IMR-90 (cell line): ENCODE measurements around the gene SLX9. TPM values are rescaled to one million over a fixed set of nuclear protein-coding genes. Genes with fewer than 3 reads are reported as not detected.

ENCODE experiments used
- ATAC-seq: fragments of 200-7000 bp; cut with Tn5 transposase; 2 replicates; pipeline ENCODE4 v1.9.1; 2020; ENCODE audit warnings: low read depth, mild to moderate bottlenecking, moderate library complexity
- BruUV-seq: library from RNA; stranded (reverse); fragments of 400-500 nt; replicated peaks from 2 replicates; lab custom pipeline; 2021; lab: Mats Ljungman, UMichigan
- CTCF ChIA-PET: fragments of 300-600 bp; formaldehyde crosslinking; extraction: SDS; loops from one replicate; lab custom pipeline; 2021; ENCODE audit warnings: antibody characterized with exemption; lab: Yijun Ruan, JAX
- POLR2A ChIA-PET: fragments of 300-600 bp; sonication (Branson Sonifier 250); formaldehyde crosslinking; loops from one replicate; lab custom pipeline; 2022; ENCODE audit warnings: antibody characterized with exemption; ENCODE audit not compliant: unreplicated experiment; lab: Charles Lee
- DNase-seq: peaks from one replicate; pipeline ENCODE4 v3.0.0; 2013
- H2AFZ ChIP-seq: replicated peaks from 2 replicates; pipeline ENCODE3; 2013; ENCODE audit warnings: low read length, mild to moderate bottlenecking; ENCODE audit not compliant: poor library complexity
- H2AK5ac ChIP-seq: 2 replicates; pipeline ENCODE4 v1.6.1; 2013; ENCODE audit warnings: low read depth, low read length, inconsistent platforms
- H2AK9ac ChIP-seq: replicated peaks from 2 replicates; pipeline ENCODE3; 2013; ENCODE audit warnings: mild to moderate bottlenecking, low read depth, low read length, moderate library complexity; ENCODE audit not compliant: poor library complexity
- H2BK120ac ChIP-seq: 2 replicates; pipeline ENCODE4 v1.6.1; 2013; ENCODE audit warnings: low read depth, low read length, inconsistent platforms
- H2BK15ac ChIP-seq: 3 replicates; pipeline ENCODE4 v1.6.1; 2013; ENCODE audit warnings: low read depth, low read length, inconsistent platforms
- H2BK20ac ChIP-seq: 2 replicates; pipeline ENCODE4 v1.6.1; 2013; ENCODE audit warnings: low read depth, mild to moderate bottlenecking, inconsistent platforms, low read length, moderate library complexity
- H2BK5ac ChIP-seq: 2 replicates; pipeline ENCODE4 v1.6.1; 2013; ENCODE audit warnings: mild to moderate bottlenecking, low read depth, low read length, inconsistent platforms; ENCODE audit not compliant: poor library complexity, severe bottlenecking
- H3K14ac ChIP-seq: replicated peaks from 2 replicates; pipeline ENCODE4 v1.6.1; 2013; ENCODE audit warnings: low read depth, low read length, inconsistent platforms
- H3K18ac ChIP-seq: 2 replicates; pipeline ENCODE4 v1.6.1; 2013; ENCODE audit warnings: low read depth, low read length, control low read depth
- H3K23ac ChIP-seq: 2 replicates; pipeline ENCODE4 v1.6.1; 2013; ENCODE audit warnings: low read depth, low read length, inconsistent platforms
- H3K27ac ChIP-seq: 2 replicates; pipeline ENCODE4 v1.5.1; 2013; ENCODE audit warnings: mild to moderate bottlenecking, control low read depth, low read length; ENCODE audit not compliant: insufficient read depth
- H3K27me3 ChIP-seq: 2 replicates; pipeline ENCODE4 v1.6.1; 2013; ENCODE audit warnings: low read length; ENCODE audit not compliant: control insufficient read depth, insufficient read depth
- H3K36me3 ChIP-seq: 2 replicates; pipeline ENCODE4 v1.6.1; 2013; ENCODE audit warnings: low read length, mixed read lengths; ENCODE audit not compliant: control insufficient read depth, insufficient read depth
- H3K4ac ChIP-seq: 2 replicates; pipeline ENCODE4 v1.6.1; 2013; ENCODE audit warnings: low read depth, low read length, inconsistent platforms
- H3K4me1 ChIP-seq: 2 replicates; pipeline ENCODE4 v1.6.1; 2013; ENCODE audit warnings: low read length, mixed read lengths; ENCODE audit not compliant: control insufficient read depth, insufficient read depth
- H3K4me2 ChIP-seq: 2 replicates; pipeline ENCODE4 v1.6.1; 2013; ENCODE audit warnings: low read depth, mild to moderate bottlenecking, control low read depth, low read length, moderate library complexity
- H3K4me3 ChIP-seq: 2 replicates; pipeline ENCODE4 v1.5.1; 2013; ENCODE audit warnings: low read depth, mild to moderate bottlenecking, control low read depth, low read length, moderate library complexity; ENCODE audit not compliant: insufficient read depth
- H3K56ac ChIP-seq: 2 replicates; pipeline ENCODE4 v1.6.1; 2013; ENCODE audit warnings: low read length, inconsistent platforms; ENCODE audit not compliant: insufficient read depth; ENCODE audit errors: extremely low read depth
- H3K79me1 ChIP-seq, 2 experiments: 2 replicates each; pipeline ENCODE4 v1.6.1; 2013; ENCODE audit warnings: low read length in 2 of 2, inconsistent platforms in 1 of 2, low read depth in 1 of 2
- H3K9ac ChIP-seq: 2 replicates; pipeline ENCODE4 v1.6.1; 2013; ENCODE audit warnings: low read depth, low read length, control low read depth
- H3K9me1 ChIP-seq: 2 replicates; pipeline ENCODE4 v1.6.1; 2013; ENCODE audit warnings: low read length, inconsistent platforms; ENCODE audit not compliant: insufficient read depth
- H3K9me3 ChIP-seq: 2 replicates; pipeline ENCODE4 v1.6.1; 2013; ENCODE audit warnings: low read length; ENCODE audit not compliant: control insufficient read depth, insufficient read depth
- H4K20me1 ChIP-seq: 2 replicates; pipeline ENCODE4 v1.6.1; 2013; ENCODE audit warnings: low read length, inconsistent platforms; ENCODE audit not compliant: insufficient read depth
- H4K5ac ChIP-seq: 2 replicates; pipeline ENCODE4 v1.6.1; 2013; ENCODE audit warnings: mild to moderate bottlenecking, low read depth, low read length, control low read depth
- H4K8ac ChIP-seq, 2 experiments: 2 replicates each; pipeline ENCODE4 v1.6.1; 2013; ENCODE audit warnings: low read depth in 2 of 2, low read length in 2 of 2, control low read depth in 1 of 2, inconsistent platforms in 1 of 2
- H4K91ac ChIP-seq: 2 replicates; pipeline ENCODE4 v1.6.1; 2013; ENCODE audit warnings: low read depth, low read length, inconsistent platforms; ENCODE audit not compliant: insufficient read depth
- BHLHE40 ChIP-seq: fragments of 150-350 bp; IDR thresholded peaks from 2 replicates; pipeline ENCODE4 v1.6.1; 2016; ENCODE audit warnings: mild to moderate bottlenecking, low read depth, low read length
- CEBPB ChIP-seq: IDR thresholded peaks from 2 replicates; pipeline ENCODE4 v1.6.1; 2012; ENCODE audit warnings: low read depth, low read length, improper control_type of control experiment
- CHD1 ChIP-seq: IDR thresholded peaks from 2 replicates; pipeline ENCODE4 v1.6.1; 2012; ENCODE audit warnings: low read depth, low read length, improper control_type of control experiment
- CTCF ChIP-seq: conservative IDR thresholded peaks from 2 replicates; pipeline ENCODE4 v1.5.1; 2012; ENCODE audit warnings: mild to moderate bottlenecking, low read depth, low read length, improper control_type of control experiment
- ELK1 ChIP-seq: fragments of 150-350 bp; IDR thresholded peaks from 2 replicates; pipeline ENCODE4 v1.6.1; 2016; ENCODE audit warnings: low read depth, mild to moderate bottlenecking, low read length, moderate library complexity, borderline replicate concordance
- FOS ChIP-seq: fragments of 150-350 bp; IDR thresholded peaks from 2 replicates; pipeline ENCODE4 v1.6.1; 2016; ENCODE audit warnings: low read depth, low read length
- MAFK ChIP-seq: IDR thresholded peaks from 2 replicates; pipeline ENCODE4 v1.6.1; 2012; ENCODE audit warnings: low read depth, low read length, improper control_type of control experiment
- MAZ ChIP-seq: IDR thresholded peaks from 2 replicates; pipeline ENCODE4 v1.6.1; 2012; ENCODE audit warnings: low read depth, mild to moderate bottlenecking, low read length, improper control_type of control experiment, moderate library complexity, borderline replicate concordance
- MXI1 ChIP-seq: IDR thresholded peaks from 2 replicates; pipeline ENCODE4 v1.6.1; 2012; ENCODE audit warnings: low read depth, mild to moderate bottlenecking, low read length, moderate library complexity, borderline replicate concordance
- NFE2L2 ChIP-seq: fragments of 150-350 bp; IDR thresholded peaks from 2 replicates; pipeline ENCODE4 v1.6.1; 2016; ENCODE audit warnings: low read depth, mild to moderate bottlenecking, low read length
- POLR2A ChIP-seq: IDR thresholded peaks from 2 replicates; pipeline ENCODE4 v1.6.1; 2012; ENCODE audit warnings: mild to moderate bottlenecking, low read depth, low read length
- RAD21 ChIP-seq: IDR thresholded peaks from 2 replicates; pipeline ENCODE4 v1.6.1; 2012; ENCODE audit warnings: low read length, improper control_type of control experiment
- RCOR1 ChIP-seq: IDR thresholded peaks from 2 replicates; pipeline ENCODE4 v1.6.1; 2012; ENCODE audit warnings: mild to moderate bottlenecking, low read length, improper control_type of control experiment; ENCODE audit not compliant: insufficient replicate concordance
- SMC3 ChIP-seq: fragments of 150-350 bp; IDR thresholded peaks from 2 replicates; pipeline ENCODE4 v1.6.1; 2016; ENCODE audit warnings: low read depth, mild to moderate bottlenecking, antibody characterized with exemption, low read length, moderate library complexity
- USF2 ChIP-seq: fragments of 150-350 bp; IDR thresholded peaks from 2 replicates; pipeline ENCODE4 v1.6.1; 2017; ENCODE audit warnings: mild to moderate bottlenecking, antibody characterized with exemption, low read length, low read depth
- WGBS, 2 experiments: methylation state at CpG; one replicate each; pipeline versions ENCODE4 v1.1.5 to v1.1.7; 2013; ENCODE audit warnings: missing lambda C conversion rate in 2 of 2; ENCODE audit not compliant: insufficient read length in 1 of 2; ENCODE audit errors: extremely low coverage in 2 of 2; 5-methylcytosine and 5-hydroxymethylcytosine counted together
- dilution Hi-C: fragments of 300-500 bp; cut with HindIII; formaldehyde crosslinking; loops from one replicate; pipeline ENCODE4 v1.14.3; 2018; ENCODE audit warnings: low sequenced_read_pairs; ENCODE audit not compliant: unreplicated experiment
- in situ Hi-C: fragments of 300-500 bp; cut with MboI; formaldehyde crosslinking; loops from 3 replicates; pipeline ENCODE4 v1.14.3; 2019; ENCODE audit warnings: low sequenced_read_pairs, inconsistent platforms, mixed read lengths
- intact Hi-C: fragments of 100-400 bp; cut with micrococcal nuclease; formaldehyde crosslinking; loops from 2 replicates; pipeline ENCODE4 v1.10.0; 2022
- polyA plus RNA-seq, 3 experiments: library from polyadenylated mRNA; depleted of rRNA; stranded (reverse); fragments of >200 nt; gene quantifications; 2 replicates each; pipeline ENCODE4 v1.2.3, GENCODE V29; 2012; ENCODE audit warnings: low replicate concordance in 1 of 3
- total RNA-seq: library from RNA; depleted of rRNA; stranded (reverse); fragments of >200 nt; gene quantifications from 2 replicates; pipeline ENCODE4 v1.2.3, GENCODE V29; 2012

SLX9 gene
- total and polyA plus RNA-seq, 2 of the 4 experiments (the other 2 are of a cell fraction), result 10.4 to 21.7 TPM

GRCh38 chr21:44929799-44930542 is 9.9 kb upstream of the SLX9 start:
- H3K18ac ChIP-seq, result no peak overlapping the region
- no peak overlapping the region for H2BK15ac ChIP-seq
- ChIA-PET CTCF (interaction anchor here (0.7 kb wide), 1 partner anchor 200 kb away, joined by 4 read pairs; no protein-coding TSS in a partner anchor), POLR2A (no interaction called here)
- H2AK5ac ChIP-seq, result peak overlapping the region; percentile 20; the same call in 1 of the 2 replicates
- no TSS peak for BruUV-seq
- H2AFZ ChIP-seq, result no peak overlapping the region
- WGBS, 2 experiments, result 46% methylated on average over 2 of the region's 9 CpGs; no CpG with 5 or more reads in 1 of the 2 experiments
- no peak overlapping the region for H4K5ac ChIP-seq
- H2BK5ac ChIP-seq, result no peak overlapping the region
- no peak overlapping the region for H3K9ac ChIP-seq
- H2BK120ac ChIP-seq, result no peak overlapping the region
- H2BK20ac ChIP-seq, result no peak overlapping the region
- H3K56ac ChIP-seq, result no peak overlapping the region
- peaks cover 7% of the 10 kb centered on the region for H3K9me3 ChIP-seq
- H3K14ac ChIP-seq, result no peak overlapping the region
- H4K91ac ChIP-seq, result no peak overlapping the region
- H3K4ac ChIP-seq, result no peak overlapping the region
- no peak overlapping the region for H3K23ac ChIP-seq
- H3K27me3 ChIP-seq, result peaks cover 69% of the 10 kb centered on the region
- H3K79me1 ChIP-seq, result peaks cover 0 to 3% of the 10 kb centered on the region in 2 experiments; a peak in 1 of 4 replicates
- in situ Hi-C loops (loop anchor here (5.0 to 25.0 kb wide), 2 partner anchors 48 to 418 kb away; no protein-coding TSS in a partner anchor), dilution Hi-C loops (no loop called here), intact Hi-C loops (loop anchor here (5.0 kb wide), 1 partner anchor 58 kb away; the partner anchor contains the start of gene PTTG1IP)
- H3K27ac ChIP-seq, result no peak overlapping the region
- no peak overlapping the region for H3K4me2 ChIP-seq
- DNase-seq, result no peak
- no peak overlapping the region for H2AK9ac ChIP-seq
- H3K4me1 ChIP-seq, result peaks cover 28% of the 10 kb centered on the region
- ATAC-seq, result no peak
- H4K20me1 ChIP-seq, result peaks cover 45% of the 10 kb centered on the region
- H3K36me3 ChIP-seq, result no peaks in the 10 kb centered on the region
- no peak overlapping the region for H4K8ac ChIP-seq
- H3K4me3 ChIP-seq, result no peak overlapping the region
- H3K9me1 ChIP-seq, result peaks cover 10% of the 10 kb centered on the region; the same call in 1 of the 2 replicates
- TF ChIP-seq POLR2A (no peak), CHD1 (no peak), MAFK (no peak), NFE2L2 (no peak), SMC3 (no peak), FOS (no peak), ELK1 (no peak), MXI1 (no peak), CEBPB (no peak), BHLHE40 (no peak), RCOR1 (no peak), RAD21 (no peak), MAZ (no peak), USF2 (no peak), CTCF (no peak)
